ENCODE data around the gene PRSS3.
"Not testable (repeated sequence)": the region's sequence is repeated elsewhere in the genome, so short reads cannot be mapped to it uniquely, and the experiment has no call there.

PRSS3 gene

GRCh38 chr9:33818167-33818846, 22.9 kb downstream of the PRSS3 start:
- H3K4me1 Mint-ChIP-seq (ENCODE audit: low read depth) = peaks cover 44% of the 10 kb centered on the region
- peak overlapping the region; percentile 91 for H3K4me3 Mint-ChIP-seq
- peak overlapping the region; percentile 90 for H3K27ac Mint-ChIP-seq
- H3K27me3 Mint-ChIP-seq (ENCODE audit: low read depth) = no peaks in the 10 kb centered on the region
- no peaks in the 10 kb centered on the region for H3K9me3 Mint-ChIP-seq
- H3K36me3 Mint-ChIP-seq (ENCODE audit: low read depth) = peaks cover 4% of the 10 kb centered on the region

GRCh38 chr9:33818847-33819500, 23.6 kb downstream of the PRSS3 start:
- H3K27ac Mint-ChIP-seq = peak overlapping the region; percentile 90
- H3K4me3 Mint-ChIP-seq = peak overlapping the region; percentile 91
- peaks cover 4% of the 10 kb centered on the region for H3K36me3 Mint-ChIP-seq (ENCODE audit: low read depth)
- no peaks in the 10 kb centered on the region for H3K9me3 Mint-ChIP-seq
- H3K27me3 Mint-ChIP-seq (ENCODE audit: low read depth) = no peaks in the 10 kb centered on the region
- peaks cover 46% of the 10 kb centered on the region for H3K4me1 Mint-ChIP-seq (ENCODE audit: low read depth)

DNA sequence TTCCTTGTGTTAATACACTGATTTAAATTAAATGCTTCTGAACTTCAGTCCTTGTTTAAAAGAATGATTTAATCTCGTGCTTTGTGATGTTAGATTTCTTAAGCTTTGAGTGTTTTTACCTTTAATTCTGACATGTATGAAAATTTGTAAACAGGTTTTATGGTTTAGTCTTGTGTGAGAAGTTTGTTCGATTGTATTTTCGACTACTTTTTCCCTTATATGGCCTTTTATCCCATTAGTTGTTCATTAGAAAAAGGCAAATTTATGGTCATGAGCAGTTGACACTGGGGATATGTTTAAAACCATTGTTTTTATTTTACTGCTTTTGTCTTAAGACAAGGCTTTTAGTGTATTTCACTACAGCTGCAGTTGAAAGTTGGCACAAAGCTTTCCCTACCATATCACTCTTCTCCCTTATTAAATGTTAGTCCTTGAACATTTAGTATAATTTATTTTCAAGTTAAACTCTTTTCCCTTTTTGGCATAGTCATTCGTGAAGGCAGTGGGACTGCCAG, 24.9 kb downstream of the PRSS3 start:
- H3K27me3 Mint-ChIP-seq (ENCODE audit: low read depth) = no peaks in the 10 kb centered on the region
- no peaks in the 10 kb centered on the region for H3K9me3 Mint-ChIP-seq
- peaks cover 33% of the 10 kb centered on the region for H3K4me1 Mint-ChIP-seq (ENCODE audit: low read depth)
- peak overlapping the region; percentile 64 for H3K4me3 Mint-ChIP-seq
- H3K27ac Mint-ChIP-seq = no peak overlapping the region
- H3K36me3 Mint-ChIP-seq (ENCODE audit: low read depth) = peaks cover 6% of the 10 kb centered on the region

DNA sequence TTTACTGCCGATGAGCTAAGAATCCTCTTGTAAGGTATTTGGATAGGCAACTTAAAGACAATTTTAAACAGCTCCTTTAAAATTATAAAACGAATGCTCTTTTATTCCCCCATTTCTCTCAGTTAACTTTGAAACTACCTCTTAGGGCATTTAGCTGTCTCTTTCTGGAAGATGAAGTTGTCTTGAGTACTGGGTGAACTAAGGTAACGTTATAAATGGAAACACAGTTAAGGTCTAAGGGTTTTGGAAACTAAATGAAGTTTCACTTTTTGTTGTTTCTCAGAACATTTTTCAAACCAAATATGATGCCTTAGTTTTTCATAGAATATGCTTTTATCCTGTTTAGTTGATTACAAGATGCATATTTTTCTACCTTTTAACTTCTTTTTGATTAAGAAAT, 28.4 kb downstream of the PRSS3 start:
- Mint-ChIP-seq H3K9me3 (no peaks in the 10 kb centered on the region), H3K36me3 (ENCODE audit: low read depth) (peaks cover 8% of the 10 kb centered on the region), H3K27ac (peak overlapping the region; percentile 31), H3K4me3 (no peak overlapping the region), H3K27me3 (ENCODE audit: low read depth) (no peaks in the 10 kb centered on the region), H3K4me1 (ENCODE audit: low read depth) (peaks cover 20% of the 10 kb centered on the region)

DNA sequence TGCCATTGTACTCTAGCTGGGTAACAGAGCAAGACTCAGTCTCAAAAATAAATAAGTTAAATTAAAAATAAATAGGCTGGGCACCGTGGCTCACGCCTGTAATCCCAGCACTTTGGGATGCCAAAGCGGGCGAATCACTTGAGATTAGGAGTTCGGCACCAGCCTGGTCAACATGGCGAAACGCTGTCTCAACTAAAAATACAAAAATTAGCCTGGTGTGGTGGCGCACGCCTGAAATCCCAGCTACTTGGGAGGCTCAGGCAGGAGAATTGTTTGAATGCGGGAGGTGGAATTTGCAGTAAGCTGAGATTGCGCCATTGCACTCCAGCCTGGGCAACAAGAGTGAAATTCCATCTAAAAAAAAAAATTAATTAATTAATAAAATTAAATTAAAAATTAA, 31.9 kb downstream of the PRSS3 start:
- H3K36me3 Mint-ChIP-seq (ENCODE audit: low read depth); H3K9me3 Mint-ChIP-seq; H3K4me3 Mint-ChIP-seq; H3K4me1 Mint-ChIP-seq (ENCODE audit: low read depth); H3K27me3 Mint-ChIP-seq (ENCODE audit: low read depth); H3K27ac Mint-ChIP-seq: not testable (repeated sequence)

GRCh38 chr9:33829641-33830230, 34.4 kb downstream of the PRSS3 start:
- H3K4me1 Mint-ChIP-seq (ENCODE audit: low read depth); H3K4me3 Mint-ChIP-seq; H3K27ac Mint-ChIP-seq; H3K27me3 Mint-ChIP-seq (ENCODE audit: low read depth); H3K36me3 Mint-ChIP-seq (ENCODE audit: low read depth); H3K9me3 Mint-ChIP-seq: not testable (repeated sequence)

DNA sequence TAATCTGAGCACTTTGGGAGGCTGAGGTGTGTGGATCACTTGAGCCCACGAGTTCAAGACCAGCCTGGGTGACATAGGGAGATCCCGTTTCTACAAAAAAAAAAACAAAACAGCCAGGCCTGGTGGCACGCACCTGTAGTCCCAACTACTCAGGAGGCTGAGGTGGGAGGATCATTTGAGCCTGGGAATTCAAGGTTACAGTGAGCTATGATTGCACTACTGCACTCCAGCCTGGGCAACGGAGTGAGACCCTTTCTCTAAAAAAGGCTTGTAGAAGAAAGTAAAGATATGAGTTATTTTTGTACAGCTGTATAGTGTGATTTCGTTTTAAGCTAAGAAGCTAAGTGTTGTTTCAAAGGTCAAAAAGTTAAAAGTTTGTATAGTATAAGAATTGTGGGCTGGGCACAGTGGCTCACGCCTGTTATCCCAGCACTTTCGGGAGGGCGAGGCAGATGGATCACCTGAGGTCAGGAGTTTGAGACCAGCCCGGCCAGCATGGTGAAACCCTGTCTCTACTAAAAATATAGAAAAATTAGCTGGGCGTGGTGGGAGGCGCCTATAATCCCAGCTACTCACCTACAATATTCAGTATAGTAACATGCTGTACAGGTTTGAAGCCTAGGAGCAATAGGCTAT, 40.4 kb downstream of the PRSS3 start:
- H3K36me3 Mint-ChIP-seq (ENCODE audit: low read depth) = peaks cover 1% of the 10 kb centered on the region
- H3K4me1 Mint-ChIP-seq (ENCODE audit: low read depth) = peaks cover 28% of the 10 kb centered on the region
- H3K9me3 Mint-ChIP-seq = no peaks in the 10 kb centered on the region
- H3K27me3 Mint-ChIP-seq (ENCODE audit: low read depth) = no peaks in the 10 kb centered on the region
- H3K27ac Mint-ChIP-seq = no peak overlapping the region
- H3K4me3 Mint-ChIP-seq = no peak overlapping the region

- peak overlapping the region; percentile 49 for H3K27ac Mint-ChIP-seq
- H3K4me1 Mint-ChIP-seq (ENCODE audit: low read depth) = peaks cover 29% of the 10 kb centered on the region
- not testable (repeated sequence) for H3K27me3 Mint-ChIP-seq (ENCODE audit: low read depth); H3K36me3 Mint-ChIP-seq (ENCODE audit: low read depth); H3K4me3 Mint-ChIP-seq; H3K9me3 Mint-ChIP-seq
Measured at GRCh38 chr9:33836261-33836660, 40.9 kb downstream of the PRSS3 start.

DNA sequence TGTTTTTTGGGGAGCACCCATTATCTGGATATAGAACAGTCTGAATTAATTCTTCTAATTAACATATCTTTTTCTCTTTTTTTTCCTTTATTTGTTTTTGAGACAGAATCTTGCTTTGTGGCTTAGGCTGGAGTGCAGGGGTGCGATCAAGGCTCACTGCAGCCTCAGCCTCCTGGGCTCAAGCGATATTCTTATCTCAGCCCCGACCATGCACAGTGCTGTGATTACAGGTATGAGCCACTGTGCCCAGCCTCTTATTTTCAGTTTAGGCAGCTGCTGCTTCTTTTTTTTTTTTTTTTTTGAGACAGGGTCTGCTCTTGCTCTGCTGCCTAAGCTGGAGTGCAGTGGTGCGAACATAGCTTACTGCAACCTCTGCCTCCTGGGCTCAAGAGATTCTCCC, 41.8 kb downstream of the PRSS3 start:
- H3K4me1 Mint-ChIP-seq (ENCODE audit: low read depth) = peaks cover 34% of the 10 kb centered on the region
- no peaks in the 10 kb centered on the region for H3K27me3 Mint-ChIP-seq (ENCODE audit: low read depth)
- H3K4me3 Mint-ChIP-seq = no peak overlapping the region
- no peaks in the 10 kb centered on the region for H3K9me3 Mint-ChIP-seq
- H3K27ac Mint-ChIP-seq = no peak overlapping the region
- peaks cover 1% of the 10 kb centered on the region for H3K36me3 Mint-ChIP-seq (ENCODE audit: low read depth)

- H3K27me3 Mint-ChIP-seq (ENCODE audit: low read depth) = no peaks in the 10 kb centered on the region
- H3K4me1 Mint-ChIP-seq (ENCODE audit: low read depth) = peaks cover 31% of the 10 kb centered on the region
- peak overlapping the region; percentile 8 for H3K27ac Mint-ChIP-seq
- H3K36me3 Mint-ChIP-seq (ENCODE audit: low read depth) = peaks cover 1% of the 10 kb centered on the region
- no peaks in the 10 kb centered on the region for H3K9me3 Mint-ChIP-seq
- H3K4me3 Mint-ChIP-seq = no peak overlapping the region
Measured at GRCh38 chr9:33840381-33840780, 45.0 kb downstream of the PRSS3 start.

DNA sequence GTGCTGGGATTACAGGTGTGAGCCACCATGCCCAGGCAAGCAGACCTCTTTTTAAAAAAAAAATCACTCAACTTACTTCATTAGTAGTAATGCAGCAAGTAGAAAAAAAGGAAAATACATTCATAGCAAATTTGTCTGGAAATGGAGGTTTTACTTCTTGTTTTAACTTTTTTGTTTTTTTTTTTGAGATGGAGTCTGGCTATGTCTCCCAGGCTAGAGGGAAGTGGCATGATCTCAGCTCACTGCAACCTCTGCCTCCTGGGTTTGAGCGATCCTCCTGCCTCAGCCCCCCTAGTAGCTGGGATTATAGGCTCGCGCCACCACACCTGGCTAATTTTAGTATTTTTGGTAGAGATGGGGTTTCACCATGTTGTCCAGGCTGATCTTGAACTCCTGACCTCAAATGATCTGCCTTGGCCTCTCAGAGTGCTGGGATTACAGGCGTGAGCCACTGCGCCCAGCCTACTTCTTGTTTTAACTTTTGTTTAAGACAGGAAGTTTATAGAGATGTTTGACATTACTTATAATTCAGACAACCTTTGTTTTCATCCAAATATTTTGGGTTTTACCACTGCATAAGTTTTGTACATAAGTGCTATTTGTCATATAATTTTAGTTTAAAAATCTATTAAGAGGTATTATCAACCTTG, 48.1 kb downstream of the PRSS3 start:
- Mint-ChIP-seq H3K9me3 (no peaks in the 10 kb centered on the region), H3K4me3 (no peak overlapping the region), H3K4me1 (ENCODE audit: low read depth) (peaks cover 30% of the 10 kb centered on the region), H3K27ac (no peak overlapping the region), H3K36me3 (ENCODE audit: low read depth) (peaks cover 3% of the 10 kb centered on the region), H3K27me3 (ENCODE audit: low read depth) (no peaks in the 10 kb centered on the region)

DNA sequence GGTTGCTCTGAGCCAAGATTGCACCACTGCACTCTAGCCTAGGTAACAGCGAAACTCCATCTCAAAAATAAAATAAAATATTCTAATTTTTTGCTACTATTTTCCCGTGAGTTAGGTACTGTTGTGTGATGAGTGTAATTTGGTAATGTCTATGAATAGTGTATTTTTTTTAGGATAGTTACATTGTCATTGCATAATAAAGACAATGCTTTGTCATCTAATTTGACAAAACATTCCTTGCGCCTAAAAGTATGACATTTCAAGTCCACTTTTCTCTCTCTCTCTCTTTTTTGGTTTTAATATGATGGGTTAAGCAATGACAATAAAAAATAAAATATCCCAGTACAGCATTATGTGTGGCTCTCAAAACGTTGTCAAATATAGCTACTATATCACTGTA, 50.9 kb downstream of the PRSS3 start:
- no peaks in the 10 kb centered on the region for H3K27me3 Mint-ChIP-seq (ENCODE audit: low read depth)
- peaks cover 24% of the 10 kb centered on the region for H3K4me1 Mint-ChIP-seq (ENCODE audit: low read depth)
- no peak overlapping the region for H3K27ac Mint-ChIP-seq
- H3K4me3 Mint-ChIP-seq = no peak overlapping the region
- H3K36me3 Mint-ChIP-seq (ENCODE audit: low read depth) = peaks cover 2% of the 10 kb centered on the region
- no peaks in the 10 kb centered on the region for H3K9me3 Mint-ChIP-seq

GRCh38 chr9:33847894-33848205, 52.5 kb downstream of the PRSS3 start:
- peaks cover 17% of the 10 kb centered on the region for H3K4me1 Mint-ChIP-seq (ENCODE audit: low read depth)
- not testable (repeated sequence) for H3K4me3 Mint-ChIP-seq; H3K27me3 Mint-ChIP-seq (ENCODE audit: low read depth); H3K36me3 Mint-ChIP-seq (ENCODE audit: low read depth); H3K9me3 Mint-ChIP-seq; H3K27ac Mint-ChIP-seq
